NB4 (cell line): ENCODE data around the gene CNPY3.
"Not testable (repeated sequence)": the region's sequence is repeated elsewhere in the genome, so short reads cannot be mapped to it uniquely, and the experiment has no call there.

Source experiments
- DNase-seq: peaks from one replicate; pipeline ENCODE4 v3.0.0; 2010; ENCODE audit warnings: low read depth
- H3K4me3 ChIP-seq: one replicate; pipeline ENCODE4 v1.5.1; 2011; ENCODE audit warnings: mild to moderate bottlenecking, low read depth, low read length, moderate library complexity
- CTCF ChIP-seq: IDR thresholded peaks from one replicate; pipeline ENCODE4 v1.5.1; 2012; ENCODE audit warnings: low read depth, low read length
- MAX ChIP-seq: IDR thresholded peaks from 2 replicates; pipeline ENCODE4 v1.6.1; 2011; ENCODE audit warnings: low read depth, low read length
- MYC ChIP-seq: IDR thresholded peaks from 2 replicates; pipeline ENCODE4 v1.6.1; 2011; ENCODE audit warnings: low read depth, low read length
- POLR2A ChIP-seq: IDR thresholded peaks from 2 replicates; pipeline ENCODE4 v1.6.1; 2011; ENCODE audit warnings: mild to moderate bottlenecking; ENCODE audit not compliant: insufficient read length; ENCODE audit errors: extremely low read depth

Gene CNPY3

GRCh38 chr6:42891199-42891722, 38.0 kb upstream of the CNPY3 start:
- TF ChIP-seq MAX, result no peak
- TF ChIP-seq CTCF, result no peak
- no peak for TF ChIP-seq POLR2A
- no peak for TF ChIP-seq MYC
- no peak for DNase-seq
- peak overlapping the region; percentile 71 for H3K4me3 ChIP-seq

GRCh38 chr6:42894041-42894828, 35.0 kb upstream of the CNPY3 start:
- DNase-seq, result peak; percentile 88
- H3K4me3 ChIP-seq, result not testable (repeated sequence)

- TF ChIP-seq MAX, result no peak
- no peak for TF ChIP-seq MYC
- no peak for TF ChIP-seq CTCF
- TF ChIP-seq POLR2A, result no peak
- DNase-seq, result no peak
- no peak overlapping the region for H3K4me3 ChIP-seq
Observed at GRCh38 chr6:42896178-42896719, 33.0 kb upstream of the CNPY3 start.

- TF ChIP-seq MYC (no peak), CTCF (peak; percentile 47)
- no peak overlapping the region for H3K4me3 ChIP-seq
- peak; percentile 83 for DNase-seq
Observed at GRCh38 chr6:42898891-42899361, 30.4 kb upstream of the CNPY3 start.

- no peak for DNase-seq
- no peak overlapping the region for H3K4me3 ChIP-seq
- TF ChIP-seq MYC (no peak), MAX (no peak), CTCF (no peak), POLR2A (no peak)
Observed at GRCh38 chr6:42899871-42900270, 29.4 kb upstream of the CNPY3 start.

GRCh38 chr6:42901538-42901957, 27.7 kb upstream of the CNPY3 start:
- TF ChIP-seq MYC, result 0 out of 2 replicates have a peak, but pooled peaks have one; percentile 15
- peak; percentile 17; the same call in 1 of the 2 replicates for TF ChIP-seq MAX
- TF ChIP-seq POLR2A, result no peak
- peak; percentile 82 for TF ChIP-seq CTCF
- H3K4me3 ChIP-seq, result no peak overlapping the region
- DNase-seq, result peak; percentile 90

- DNase-seq, result peak; percentile 83
- H3K4me3 ChIP-seq, result not testable (repeated sequence)
Observed at GRCh38 chr6:42902429-42903263, 26.6 kb upstream of the CNPY3 start.
